A549 (cell line): Measurements from ENCODE around the gene CDRT15.

Source experiments
- TP53 ChIP-seq: fragments of 250-450 bp; sonication (Bioruptor Pico); IDR thresholded peaks from 2 replicates; pipeline ENCODE4 v1.5.0; 2021; ENCODE audit warnings: mild to moderate bottlenecking, moderate library complexity
- TF ChIP-seq, protein P1 (sequence below): fragments of >200 bp; sonication (Bioruptor Twin); formaldehyde crosslinking; IDR thresholded peaks from 3 replicates; pipeline ENCODE4 v1.5.1; 2016

DNA sequence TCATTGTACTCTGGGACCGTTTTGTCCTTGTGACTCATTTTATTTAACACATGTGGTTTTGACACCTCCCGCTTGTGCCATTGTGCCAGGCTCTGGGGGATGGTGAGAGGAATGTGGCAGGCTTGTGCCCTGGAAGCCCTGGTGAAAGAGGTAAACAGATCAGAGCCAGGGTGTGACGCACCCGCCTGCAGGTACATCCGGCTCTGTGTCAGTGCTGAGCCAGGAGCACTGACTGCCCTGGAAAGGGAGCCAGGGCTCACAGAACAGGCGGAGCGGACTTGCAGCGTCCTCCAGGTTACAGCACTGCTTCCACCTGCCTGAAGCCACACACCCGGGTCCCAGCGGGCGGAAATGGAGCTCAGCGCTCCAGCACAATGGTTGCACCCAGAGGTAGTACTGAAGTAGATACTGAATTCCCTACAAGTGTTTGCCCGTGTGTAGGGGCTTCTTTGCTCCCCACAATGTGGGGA lies 30.6 kb downstream of the CDRT15 start:
- TF ChIP-seq, protein P1, sequence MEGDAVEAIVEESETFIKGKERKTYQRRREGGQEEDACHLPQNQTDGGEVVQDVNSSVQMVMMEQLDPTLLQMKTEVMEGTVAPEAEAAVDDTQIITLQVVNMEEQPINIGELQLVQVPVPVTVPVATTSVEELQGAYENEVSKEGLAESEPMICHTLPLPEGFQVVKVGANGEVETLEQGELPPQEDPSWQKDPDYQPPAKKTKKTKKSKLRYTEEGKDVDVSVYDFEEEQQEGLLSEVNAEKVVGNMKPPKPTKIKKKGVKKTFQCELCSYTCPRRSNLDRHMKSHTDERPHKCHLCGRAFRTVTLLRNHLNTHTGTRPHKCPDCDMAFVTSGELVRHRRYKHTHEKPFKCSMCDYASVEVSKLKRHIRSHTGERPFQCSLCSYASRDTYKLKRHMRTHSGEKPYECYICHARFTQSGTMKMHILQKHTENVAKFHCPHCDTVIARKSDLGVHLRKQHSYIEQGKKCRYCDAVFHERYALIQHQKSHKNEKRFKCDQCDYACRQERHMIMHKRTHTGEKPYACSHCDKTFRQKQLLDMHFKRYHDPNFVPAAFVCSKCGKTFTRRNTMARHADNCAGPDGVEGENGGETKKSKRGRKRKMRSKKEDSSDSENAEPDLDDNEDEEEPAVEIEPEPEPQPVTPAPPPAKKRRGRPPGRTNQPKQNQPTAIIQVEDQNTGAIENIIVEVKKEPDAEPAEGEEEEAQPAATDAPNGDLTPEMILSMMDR, result no peak
- no peak for TF ChIP-seq TP53 (CRISPR knock-in tag)
